Glutamatergic neuron (in vitro differentiated cells): Measurements from ENCODE around the gene TOMM22. TPM values are rescaled to one million over a fixed set of nuclear protein-coding genes. Genes with fewer than 3 reads are reported as not detected.

Source experiments
- DNase-seq: peaks from one replicate; pipeline ENCODE4 v3.0.0; 2022
- H3K27ac Mint-ChIP-seq: one replicate; pipeline ENCODE4 v1.8.0; 2020; ENCODE audit warnings: mild to moderate bottlenecking, mixed read lengths, inconsistent platforms; ENCODE audit not compliant: unreplicated experiment
- H3K27me3 Mint-ChIP-seq: one replicate; pipeline ENCODE4 v1.8.0; 2020; ENCODE audit warnings: mild to moderate bottlenecking, moderate library complexity, mixed read lengths, inconsistent platforms; ENCODE audit not compliant: unreplicated experiment
- H3K36me3 Mint-ChIP-seq: one replicate; pipeline ENCODE4 v1.8.0; 2020; ENCODE audit warnings: mild to moderate bottlenecking, mixed read lengths, inconsistent platforms; ENCODE audit not compliant: unreplicated experiment
- H3K4me1 Mint-ChIP-seq: one replicate; pipeline ENCODE4 v1.8.0; 2020; ENCODE audit warnings: mild to moderate bottlenecking, low read depth, mixed read lengths, inconsistent platforms; ENCODE audit not compliant: unreplicated experiment
- H3K4me3 Mint-ChIP-seq: one replicate; pipeline ENCODE4 v1.8.0; 2020; ENCODE audit warnings: mild to moderate bottlenecking, mixed read lengths, inconsistent platforms; ENCODE audit not compliant: unreplicated experiment
- H3K9me3 Mint-ChIP-seq: one replicate; pipeline ENCODE4 v1.8.0; 2020; ENCODE audit warnings: mild to moderate bottlenecking, moderate library complexity, mixed read lengths, inconsistent platforms; ENCODE audit not compliant: unreplicated experiment
- total RNA-seq: library from RNA; stranded (reverse); fragmentation: NEBNext Ultra II Directional; extraction: Animal tissue kit (Norgen Biotek cat#: 25700); gene quantifications from one replicate; pipeline ENCODE4 v1.2.1, GENCODE V29; 2021; ENCODE audit not compliant: unreplicated experiment
- TF ChIP-seq, protein P1 (sequence below): fragments of 200-600 bp; sonication (generic); IDR thresholded peaks from one replicate; pipeline ENCODE4 v1.5.0; 2021; ENCODE audit not compliant: partially characterized antibody, unreplicated experiment

The TOMM22 gene
- total RNA-seq, 1 donor from 2014 or later = 61.0 TPM

GRCh38 chr22:38696606-38697424 lies 15.1 kb downstream of the TOMM22 start:
- Mint-ChIP-seq H3K27ac (peak overlapping the region; percentile 4), H3K9me3 (peaks cover 17% of the 10 kb centered on the region), H3K27me3 (peaks cover 10% of the 10 kb centered on the region), H3K4me3 (peak overlapping the region; percentile 92), H3K36me3 (peaks cover under 1% of the 10 kb centered on the region), H3K4me1 (peaks cover 22% of the 10 kb centered on the region)
- TF ChIP-seq, protein P1, sequence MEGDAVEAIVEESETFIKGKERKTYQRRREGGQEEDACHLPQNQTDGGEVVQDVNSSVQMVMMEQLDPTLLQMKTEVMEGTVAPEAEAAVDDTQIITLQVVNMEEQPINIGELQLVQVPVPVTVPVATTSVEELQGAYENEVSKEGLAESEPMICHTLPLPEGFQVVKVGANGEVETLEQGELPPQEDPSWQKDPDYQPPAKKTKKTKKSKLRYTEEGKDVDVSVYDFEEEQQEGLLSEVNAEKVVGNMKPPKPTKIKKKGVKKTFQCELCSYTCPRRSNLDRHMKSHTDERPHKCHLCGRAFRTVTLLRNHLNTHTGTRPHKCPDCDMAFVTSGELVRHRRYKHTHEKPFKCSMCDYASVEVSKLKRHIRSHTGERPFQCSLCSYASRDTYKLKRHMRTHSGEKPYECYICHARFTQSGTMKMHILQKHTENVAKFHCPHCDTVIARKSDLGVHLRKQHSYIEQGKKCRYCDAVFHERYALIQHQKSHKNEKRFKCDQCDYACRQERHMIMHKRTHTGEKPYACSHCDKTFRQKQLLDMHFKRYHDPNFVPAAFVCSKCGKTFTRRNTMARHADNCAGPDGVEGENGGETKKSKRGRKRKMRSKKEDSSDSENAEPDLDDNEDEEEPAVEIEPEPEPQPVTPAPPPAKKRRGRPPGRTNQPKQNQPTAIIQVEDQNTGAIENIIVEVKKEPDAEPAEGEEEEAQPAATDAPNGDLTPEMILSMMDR = no peak
- DNase-seq = no peak

DNA sequence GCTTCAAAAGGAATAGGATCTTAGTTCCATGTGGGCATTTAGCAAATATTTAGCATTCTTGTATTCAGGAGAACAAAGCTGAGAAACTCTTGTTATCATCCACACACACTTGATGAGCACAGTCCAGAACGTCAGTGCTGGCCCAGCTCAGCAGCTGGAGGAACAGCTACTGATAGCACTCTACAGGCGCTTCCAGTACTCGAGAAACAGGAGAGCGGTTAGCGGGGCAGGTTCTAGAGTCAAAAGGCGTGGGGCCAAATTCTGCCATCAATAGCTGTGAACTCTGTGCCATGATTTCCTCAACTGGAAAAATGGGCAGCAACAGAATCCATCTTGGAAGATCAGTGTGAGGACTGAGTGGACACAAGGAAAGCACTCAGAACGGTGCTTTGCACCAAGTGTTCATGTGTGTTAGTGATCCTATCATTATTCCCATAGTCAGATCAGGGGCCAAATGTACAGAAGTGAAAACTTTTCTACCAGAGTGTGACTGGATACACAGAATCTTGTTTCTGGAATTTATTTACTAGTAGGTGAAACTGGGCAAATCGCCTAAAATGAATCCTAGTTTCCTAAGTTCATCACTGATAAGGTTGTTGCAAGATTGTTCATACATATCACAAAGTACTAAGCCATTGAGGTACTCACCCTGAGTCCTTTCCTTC lies 15.8 kb downstream of the TOMM22 start:
- H3K27me3 Mint-ChIP-seq = peaks cover 11% of the 10 kb centered on the region
- DNase-seq = no peak
- H3K36me3 Mint-ChIP-seq = no peaks in the 10 kb centered on the region
- H3K9me3 Mint-ChIP-seq = peaks cover 18% of the 10 kb centered on the region
- peak overlapping the region; percentile 92 for H3K4me3 Mint-ChIP-seq
- H3K4me1 Mint-ChIP-seq = peaks cover 22% of the 10 kb centered on the region
- TF ChIP-seq, protein P1 = no peak
- H3K27ac Mint-ChIP-seq = no peak overlapping the region

DNA sequence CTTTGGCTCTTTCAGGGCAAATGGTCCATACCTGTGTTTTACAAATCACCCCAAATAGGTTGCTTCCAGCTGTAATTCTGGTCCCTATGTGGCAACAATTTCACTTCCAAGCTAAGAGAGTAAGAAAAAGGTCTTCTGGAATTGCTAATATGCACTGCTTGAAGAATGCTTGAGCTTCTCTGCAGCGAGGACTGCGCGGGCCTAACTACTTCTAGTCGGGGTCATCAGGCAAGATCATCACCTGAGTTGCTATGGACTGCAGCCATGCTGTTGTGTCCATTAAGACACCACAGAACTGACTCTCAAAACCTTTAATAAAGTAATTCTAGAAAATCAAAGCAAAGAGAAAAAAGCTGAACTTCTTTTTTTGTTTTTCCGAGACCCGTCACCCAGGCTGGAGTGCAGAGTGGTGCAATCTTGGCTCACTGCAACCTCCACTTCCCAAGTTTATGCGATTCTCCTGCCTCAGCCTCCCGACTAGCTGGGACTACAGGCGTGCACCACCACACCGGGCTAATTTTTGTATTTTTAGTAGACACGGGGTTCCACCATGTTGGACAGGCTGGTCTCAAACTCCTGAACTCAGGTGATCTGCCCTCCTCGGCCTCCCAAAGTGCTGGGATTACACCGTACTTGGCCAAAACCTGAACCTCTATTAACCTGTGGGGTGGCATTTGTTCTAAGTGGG lies 16.8 kb downstream of the TOMM22 start:
- TF ChIP-seq, protein P1 = no peak
- peak overlapping the region; percentile 22 for H3K27ac Mint-ChIP-seq
- H3K9me3 Mint-ChIP-seq = peaks cover 18% of the 10 kb centered on the region
- no peaks in the 10 kb centered on the region for H3K36me3 Mint-ChIP-seq
- H3K27me3 Mint-ChIP-seq = peaks cover 11% of the 10 kb centered on the region
- peaks cover 22% of the 10 kb centered on the region for H3K4me1 Mint-ChIP-seq
- DNase-seq = no peak
- peak overlapping the region; percentile 92 for H3K4me3 Mint-ChIP-seq

DNA sequence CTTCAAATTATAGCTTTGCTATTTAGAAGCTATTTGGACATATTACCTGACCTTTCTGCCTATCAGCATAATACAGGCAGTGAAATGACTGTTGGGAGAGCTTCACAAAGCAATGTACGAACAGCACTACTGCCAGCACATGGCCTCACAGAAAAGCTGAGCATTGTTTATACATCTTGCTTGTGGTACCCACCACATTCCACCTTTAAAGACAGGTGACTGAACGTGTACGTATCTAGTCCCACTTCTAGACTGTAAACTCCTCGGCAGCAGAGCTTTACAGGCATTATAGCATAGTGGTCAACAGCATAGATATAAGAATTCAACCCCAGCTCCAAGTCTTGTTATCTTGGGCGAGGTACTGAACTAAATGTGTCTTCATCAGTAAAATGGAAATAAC lies 17.4 kb downstream of the TOMM22 start:
- Mint-ChIP-seq H3K36me3 (no peaks in the 10 kb centered on the region), H3K27me3 (peaks cover 11% of the 10 kb centered on the region), H3K4me1 (peaks cover 22% of the 10 kb centered on the region), H3K9me3 (peaks cover 18% of the 10 kb centered on the region), H3K4me3 (peak overlapping the region; percentile 92), H3K27ac (no peak overlapping the region)
- TF ChIP-seq, protein P1 = no peak
- DNase-seq = no peak
